Measurements from ENCODE around the gene TTBK2. TPM values are rescaled to one million over a fixed set of nuclear protein-coding genes. Genes with fewer than 3 reads are reported as not detected.

TTBK2 gene
- total RNA-seq, 4 donors from 2014 or later, result 14.5 to 19.5 (median 18.1) TPM

- no peak for TF ChIP-seq CTCF (IDR thresholded peaks at IDR 0.05; ENCODE audit: low read depth)
Measured at GRCh38 chr15:42712584-42712983, 208.0 kb downstream of the TTBK2 start.

DNA sequence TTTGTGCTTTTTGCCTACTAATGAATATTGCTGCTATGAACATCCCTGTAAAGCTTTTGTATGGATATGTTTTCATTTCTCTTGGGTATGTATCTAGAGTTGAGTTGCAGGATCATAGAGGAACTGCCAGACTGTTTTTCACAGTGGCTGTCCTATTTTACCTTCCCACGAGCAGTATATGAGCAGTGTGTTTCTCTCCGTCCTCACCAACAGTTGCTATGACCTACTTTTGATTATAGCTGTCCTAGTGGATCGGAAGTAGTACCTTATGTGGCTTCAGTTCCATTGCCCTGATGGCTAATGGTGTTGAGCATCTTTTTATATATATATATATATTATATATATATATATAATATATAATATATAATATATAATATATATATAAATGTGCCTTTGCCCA, 208.8 kb downstream of the TTBK2 start:
- TF ChIP-seq CTCF (IDR thresholded peaks at IDR 0.05; ENCODE audit: low read depth), result no peak

DNA sequence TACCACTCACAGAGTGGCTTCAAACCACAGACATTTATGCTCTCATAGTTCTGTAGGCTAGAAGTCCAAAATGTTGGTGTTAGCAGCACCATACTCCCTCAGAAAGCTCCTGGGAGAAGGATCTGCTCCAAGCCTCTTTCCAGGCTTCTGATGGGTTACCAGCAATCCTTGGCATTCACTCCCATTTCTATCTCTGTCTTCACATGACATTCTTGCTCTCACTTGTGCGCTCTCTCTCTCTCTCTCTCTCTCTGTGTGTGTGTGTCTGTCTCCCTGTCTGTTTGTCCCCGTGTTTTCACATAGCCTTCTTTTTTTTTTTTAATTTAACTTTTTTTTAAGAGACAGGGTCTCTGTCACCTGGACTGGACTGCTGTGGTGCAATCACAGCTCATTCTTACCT, 209.9 kb downstream of the TTBK2 start:
- no peak for TF ChIP-seq CTCF (IDR thresholded peaks at IDR 0.05; ENCODE audit: low read depth)

DNA sequence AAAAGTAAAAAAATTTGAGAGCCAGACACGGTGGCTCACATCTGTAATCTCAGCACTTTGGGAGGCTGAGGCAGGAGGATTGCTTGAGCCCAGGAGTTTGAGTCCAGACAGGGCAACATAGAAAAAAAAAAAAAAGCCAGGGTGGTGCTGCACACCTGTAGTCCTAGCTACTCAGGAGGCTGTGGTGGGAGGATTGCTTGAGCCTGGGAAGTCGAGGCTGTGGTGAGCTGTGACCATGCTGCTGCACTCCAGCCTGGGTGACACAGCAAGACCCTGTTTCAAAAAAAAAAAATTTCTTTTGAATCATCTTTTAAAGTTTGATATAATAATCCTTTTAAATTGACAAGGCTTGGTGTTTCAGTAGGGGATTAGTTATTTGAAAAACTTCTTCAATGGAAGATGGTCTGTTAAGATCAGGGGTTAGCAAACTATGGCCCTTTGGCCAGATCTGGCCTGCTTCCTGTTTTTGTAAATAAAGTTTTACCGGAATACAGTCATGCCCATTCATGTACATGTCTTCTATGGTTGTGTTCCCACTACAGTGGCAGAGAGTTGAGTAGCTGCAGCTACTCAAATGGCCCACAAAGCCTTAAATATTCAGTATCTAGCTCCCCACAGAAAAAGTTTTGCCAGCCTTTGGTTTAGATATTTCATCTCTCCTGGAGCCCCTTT, 212.6 kb downstream of the TTBK2 start:
- TF ChIP-seq CTCF (IDR thresholded peaks at IDR 0.05; ENCODE audit: low read depth), result no peak

DNA sequence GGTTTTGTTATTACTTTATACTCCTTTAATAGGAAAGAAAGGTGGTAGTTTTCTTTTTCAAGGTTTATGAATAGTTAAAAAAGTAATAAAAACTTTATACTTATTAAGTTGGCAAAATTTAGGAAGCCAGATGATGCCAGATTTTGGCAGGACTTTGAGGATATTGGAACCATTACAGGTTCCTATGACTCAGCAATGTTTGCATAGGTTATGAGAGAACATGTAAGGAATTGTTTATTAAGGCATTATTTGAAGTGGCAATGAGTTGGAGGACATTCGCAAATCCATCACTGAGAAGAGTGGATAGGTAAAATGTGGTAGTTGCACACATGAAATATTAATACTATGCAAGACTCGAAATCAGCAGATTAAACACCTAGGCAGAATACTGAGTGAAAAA, 213.5 kb downstream of the TTBK2 start:
- TF ChIP-seq CTCF (IDR thresholded peaks at IDR 0.05; ENCODE audit: low read depth), result no peak

DNA sequence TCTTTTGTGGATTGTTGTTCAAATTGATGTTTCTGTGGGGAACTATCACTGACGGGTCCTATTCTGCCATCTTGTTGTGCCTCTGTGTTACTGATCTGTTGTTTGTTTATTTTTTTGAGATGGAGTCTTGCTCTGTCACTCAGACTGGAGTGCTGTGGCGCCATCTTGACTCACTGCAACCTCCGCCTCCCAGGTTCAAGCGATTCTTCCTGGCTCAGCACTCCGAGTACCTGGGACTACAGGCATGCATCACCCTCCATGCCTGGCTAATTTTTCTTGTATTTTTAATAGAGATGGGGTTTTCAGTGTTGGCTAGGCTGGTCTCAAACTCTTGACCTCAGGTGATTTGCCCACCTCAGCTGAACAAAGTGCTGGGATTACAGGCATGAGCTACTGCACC, 215.2 kb downstream of the TTBK2 start:
- TF ChIP-seq CTCF (IDR thresholded peaks at IDR 0.05; ENCODE audit: low read depth), result no peak

GRCh38 chr15:42704492-42704926, 216.1 kb downstream of the TTBK2 start:
- no peak for TF ChIP-seq CTCF (IDR thresholded peaks at IDR 0.05; ENCODE audit: low read depth)
